H1 (cell line): ENCODE results near the gene CXCL1. TPM values are rescaled to one million over a fixed set of nuclear protein-coding genes. Genes with fewer than 3 reads are reported as not detected.

Experiments
- ATF3 ChIP-seq: IDR thresholded peaks from 2 replicates; pipeline ENCODE4 v1.6.1; 2011; ENCODE audit warnings: low read depth, mild to moderate bottlenecking, low read length; ENCODE audit not compliant: insufficient read depth
- CEBPB ChIP-seq: IDR thresholded peaks from 2 replicates; pipeline ENCODE4 v1.6.1; 2012; ENCODE audit warnings: low read depth, low read length
- GABPA ChIP-seq: IDR thresholded peaks from 2 replicates; pipeline ENCODE4 v1.6.1; 2011; ENCODE audit warnings: mild to moderate bottlenecking, low read length, moderate library complexity, borderline replicate concordance; ENCODE audit not compliant: insufficient read depth
- SRF ChIP-seq: IDR thresholded peaks from 2 replicates; pipeline ENCODE4 v1.6.1; 2011; ENCODE audit warnings: mild to moderate bottlenecking, low read depth, low read length, moderate library complexity
- polyA plus RNA-seq, 7 experiments: library from polyadenylated mRNA; depleted of rRNA in 3 of 7; stranded (reverse) in 5 of 7; unstranded in 2 of 7; fragments of >200 nt in 5 of 7; fragments of 200-250 nt in 2 of 7; gene quantifications; 1 replicate in 5 of 7; 2 replicates in 1 of 7; 4 replicates in 1 of 7; pipeline versions ENCODE4 v1.2.1 to v1.2.3, GENCODE V29; 2011 to 2013; ENCODE audit warnings: missing spikeins in 2 of 7, mixed read lengths in 2 of 7
- total RNA-seq: library from RNA; stranded (reverse); fragmentation: NEBNext Ultra II Directional; extraction: Animal tissue kit (Norgen Biotek cat#: 25700); gene quantifications from 2 replicates; pipeline ENCODE4 v1.2.1, GENCODE V29; 2021

The CXCL1 gene
- total and polyA plus RNA-seq, 2 of the 8 experiments (the other 6 are each of a cell fraction or from before 2014, with no cell fraction given) = 0.77 to 0.80 TPM

- no peak for TF ChIP-seq GABPA
- no peak for TF ChIP-seq ATF3
- TF ChIP-seq CEBPB = no peak
- TF ChIP-seq SRF = no peak
These were observed 14.1 kb downstream of the CXCL1 start (continued) for GRCh38 chr4:73883306-73883705.
